Hematopoietic multipotent progenitor cell treated with erythropoietin and hydrocortisone succinate and interleukin-3 and kit ligand, for 17 days (in vitro differentiated cells): Measurements from ENCODE around the gene SYTL2.

Experiments
- DNase-seq: peaks from one replicate; pipeline ENCODE4 v3.0.0-alpha.2; 2015; ENCODE audit warnings: low spot score

The SYTL2 gene

DNA sequence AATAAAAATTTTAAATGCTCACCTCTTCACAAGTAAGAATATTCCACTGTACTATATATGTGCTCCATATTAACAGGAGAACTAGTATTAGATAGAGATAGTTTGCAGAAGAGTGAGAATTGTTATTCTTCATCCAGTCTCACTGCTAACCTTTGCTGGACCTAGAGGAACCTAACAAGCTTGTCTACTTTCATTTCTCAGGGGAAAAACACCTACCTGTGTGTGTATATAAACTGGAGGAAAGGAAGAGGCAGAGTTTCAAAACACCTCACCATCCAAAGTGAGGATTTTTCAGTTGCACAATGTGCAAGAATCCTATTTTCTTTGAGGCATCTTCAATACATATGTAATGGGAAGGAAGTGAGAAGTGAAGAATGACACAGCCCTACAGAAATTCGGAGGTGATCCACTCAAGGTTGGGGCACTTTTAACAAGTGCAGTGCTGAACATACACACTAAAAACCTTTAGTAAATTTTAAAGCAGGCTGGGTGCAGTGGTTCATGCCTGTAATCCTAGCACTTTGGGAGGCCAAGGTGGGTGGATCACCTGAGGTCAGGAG is 52.4 kb downstream of the SYTL2 start:
- no peak for DNase-seq

DNA sequence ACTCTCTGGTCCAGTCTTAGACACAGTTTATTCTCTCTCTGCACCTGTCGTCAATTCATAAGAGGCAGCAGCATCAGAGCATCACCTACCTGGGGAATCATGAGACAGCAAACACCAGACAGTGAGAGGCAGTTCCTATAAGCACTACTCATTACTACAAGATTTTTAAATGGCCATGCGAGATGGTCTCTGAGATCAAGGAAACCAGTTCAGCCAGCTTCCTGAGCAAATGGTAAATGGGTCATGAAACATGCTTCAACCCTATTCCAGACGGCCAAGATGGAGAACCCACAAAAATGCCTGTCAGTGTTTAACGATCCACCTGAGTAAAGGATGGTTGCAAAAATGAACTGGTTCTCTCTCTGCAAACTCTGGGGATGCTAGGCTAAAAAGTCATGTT is 52.9 kb downstream of the SYTL2 start:
- DNase-seq = no peak

DNA sequence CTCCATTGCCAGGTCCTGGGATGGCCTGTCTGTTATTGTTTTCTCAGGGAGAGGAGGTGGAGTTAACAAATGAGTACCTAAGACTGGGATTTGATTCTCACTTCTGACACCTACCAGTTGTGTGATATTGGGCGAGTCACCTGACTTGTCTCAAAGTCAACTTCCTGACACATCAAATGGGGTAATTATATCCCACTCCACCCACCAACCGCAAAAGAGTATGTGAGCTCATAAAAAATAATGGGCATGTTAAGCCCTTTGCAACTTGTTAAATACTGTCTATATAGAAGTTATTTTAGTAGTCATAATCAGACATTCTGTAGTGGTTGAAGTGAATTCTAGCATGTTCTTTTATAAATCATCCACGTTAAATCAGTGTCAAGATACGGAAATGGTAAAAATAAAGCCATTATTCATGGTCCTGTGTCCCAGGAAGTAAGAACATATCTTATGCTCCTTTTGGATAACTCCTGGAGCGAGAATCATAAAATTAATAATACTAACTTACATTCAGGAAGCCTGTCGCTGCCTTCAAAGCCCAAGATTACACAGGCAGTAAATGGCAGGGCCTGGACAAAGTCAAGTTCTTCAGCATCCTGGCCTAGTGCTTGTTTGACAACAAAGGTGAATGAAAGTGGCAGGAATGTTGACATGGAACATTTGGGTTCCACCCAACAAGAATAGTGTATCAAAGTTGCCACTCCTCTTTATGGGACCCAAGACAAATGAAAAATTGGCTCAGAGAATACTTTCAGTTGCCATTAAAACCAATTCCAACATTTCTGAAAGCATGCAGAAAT is 54.3 kb downstream of the SYTL2 start:
- no peak for DNase-seq

DNA sequence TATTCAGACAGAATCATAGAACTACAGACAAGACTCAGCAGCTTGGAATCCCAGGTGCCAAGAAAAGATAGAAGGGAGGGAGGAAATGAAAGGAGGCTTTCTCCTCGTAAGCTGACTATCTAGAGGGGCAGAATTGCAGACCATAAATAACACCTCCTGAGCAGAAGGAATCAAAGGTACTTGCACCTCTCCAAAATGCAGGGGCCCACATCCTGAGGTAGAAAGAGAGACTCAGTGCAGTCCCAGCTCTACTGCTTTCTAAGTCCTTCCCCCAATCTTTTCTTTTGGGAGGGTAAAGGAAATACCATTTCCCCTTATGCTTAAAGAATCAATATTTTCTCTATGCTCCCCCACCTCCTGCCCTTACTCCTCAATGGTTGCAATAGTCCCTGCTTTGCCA is 55.2 kb downstream of the SYTL2 start:
- DNase-seq = no peak

DNA sequence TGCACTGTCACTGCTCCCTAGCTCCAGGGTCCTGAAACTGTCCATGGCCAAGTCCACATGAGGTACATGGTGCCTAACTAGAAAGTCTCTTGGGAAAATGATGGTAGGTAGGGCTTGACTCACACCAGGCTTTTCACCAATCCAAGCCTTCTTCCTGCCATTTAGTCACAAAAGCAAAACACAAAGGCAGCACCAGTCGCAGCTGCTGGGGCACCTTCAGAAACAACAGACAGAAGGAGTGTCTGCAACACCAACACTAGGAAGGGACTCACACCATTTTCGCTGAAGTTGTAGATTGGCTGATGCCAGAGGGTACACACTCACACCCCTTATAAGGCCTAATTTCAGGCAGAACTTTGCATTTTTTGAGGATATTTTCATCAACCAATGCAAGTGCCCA is 55.7 kb downstream of the SYTL2 start:
- no peak for DNase-seq

DNA sequence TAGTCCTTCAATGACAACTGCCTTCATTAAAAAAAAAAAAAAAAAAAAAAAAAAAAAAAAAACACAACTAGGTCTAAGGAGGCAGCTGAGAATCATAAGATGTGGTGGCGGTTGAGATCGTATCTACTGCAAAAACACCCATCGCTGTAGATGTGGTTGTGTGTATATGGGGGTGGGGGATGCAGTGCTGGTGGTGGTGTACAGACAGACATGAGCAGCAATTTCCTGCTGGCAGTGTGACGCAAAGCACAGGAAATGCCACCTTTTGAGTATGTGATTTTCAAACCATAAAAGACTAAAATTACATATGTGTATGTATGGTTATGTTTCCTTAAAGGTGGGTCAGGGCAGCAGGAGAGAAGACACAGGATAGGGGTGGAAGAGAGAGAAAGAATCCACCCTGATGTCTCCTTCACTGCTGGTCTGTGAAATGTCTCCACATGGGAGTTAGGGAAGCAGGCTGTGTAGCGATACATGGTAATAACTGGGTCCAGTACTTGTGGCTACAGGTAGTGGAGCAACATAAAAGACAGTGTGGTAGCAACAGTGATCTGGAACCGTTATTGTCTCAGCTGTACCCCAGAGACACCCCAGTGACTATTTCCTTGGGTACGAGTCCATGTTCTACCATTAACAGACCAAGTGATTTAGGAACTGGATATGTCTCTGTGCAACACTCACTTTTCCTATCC is 57.9 kb downstream of the SYTL2 start:
- DNase-seq = no peak

DNA sequence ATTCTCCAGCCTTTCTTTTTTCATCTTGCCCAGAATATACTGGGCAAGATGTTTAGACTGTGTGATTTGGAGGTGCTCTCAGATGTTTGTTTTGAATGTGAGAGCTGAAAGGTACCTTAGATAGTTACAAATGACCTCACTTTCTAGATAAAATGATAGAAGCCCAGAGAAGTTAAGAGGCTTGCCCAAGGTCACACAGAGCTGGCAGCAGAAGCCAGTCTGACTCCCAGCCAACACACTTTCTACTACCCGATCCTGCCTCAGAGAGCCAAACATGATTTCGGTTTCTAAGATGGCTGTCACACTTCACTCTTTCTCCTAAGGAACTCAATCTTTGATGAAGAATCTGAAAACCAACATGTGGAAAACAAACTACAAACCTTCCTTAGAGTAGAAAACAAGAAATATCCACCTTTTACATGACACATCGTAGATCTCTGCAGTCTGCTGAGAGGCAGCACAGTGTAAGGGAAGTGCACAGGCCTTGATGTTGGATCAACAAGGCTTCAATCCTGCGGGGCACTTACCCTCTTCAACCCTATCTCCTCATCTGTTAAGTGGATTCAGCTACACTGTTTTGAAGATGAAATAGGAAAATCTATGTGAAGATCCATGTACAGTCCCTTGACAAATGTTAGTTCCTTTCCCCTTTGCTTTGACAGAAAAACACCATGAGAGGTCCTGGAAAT is 58.6 kb downstream of the SYTL2 start:
- no peak for DNase-seq

DNA sequence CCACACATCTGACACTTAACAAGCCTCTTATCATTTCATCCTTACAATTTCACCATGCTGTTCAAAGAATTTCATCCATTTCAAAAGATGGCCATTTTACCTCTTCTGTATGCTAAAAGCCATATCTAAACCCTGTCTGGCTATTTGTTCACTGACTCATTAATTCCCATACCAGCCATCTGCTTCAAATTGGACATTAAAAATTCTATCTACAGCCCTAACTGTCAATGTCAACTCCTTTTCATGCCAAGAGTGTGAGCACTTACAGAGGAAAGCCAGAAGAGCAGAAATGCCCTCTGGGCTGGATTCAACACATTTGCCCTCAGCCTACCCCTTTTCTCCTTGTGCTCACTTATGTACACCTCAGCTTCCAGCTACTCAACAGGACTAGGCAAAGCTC is 59.2 kb downstream of the SYTL2 start:
- no peak for DNase-seq

DNA sequence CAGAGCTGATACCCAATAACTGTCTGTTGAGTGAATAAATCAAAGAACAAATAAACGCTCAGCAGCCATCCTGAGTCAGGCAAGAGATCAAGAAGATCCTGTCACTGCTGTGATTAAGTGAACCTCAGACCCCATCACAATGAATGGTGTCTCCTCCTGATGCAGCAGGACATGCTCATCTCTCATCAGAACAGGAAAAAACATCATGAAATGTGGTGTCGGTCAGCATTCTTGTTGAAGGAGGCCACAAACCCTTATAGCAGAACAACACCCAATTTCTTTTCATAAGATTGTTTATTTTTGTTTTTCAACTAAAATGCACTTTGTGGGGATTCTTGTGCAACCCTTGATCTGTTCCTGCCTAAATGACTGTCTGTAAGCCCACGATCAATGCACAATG is 60.3 kb downstream of the SYTL2 start:
- no peak for DNase-seq

DNA sequence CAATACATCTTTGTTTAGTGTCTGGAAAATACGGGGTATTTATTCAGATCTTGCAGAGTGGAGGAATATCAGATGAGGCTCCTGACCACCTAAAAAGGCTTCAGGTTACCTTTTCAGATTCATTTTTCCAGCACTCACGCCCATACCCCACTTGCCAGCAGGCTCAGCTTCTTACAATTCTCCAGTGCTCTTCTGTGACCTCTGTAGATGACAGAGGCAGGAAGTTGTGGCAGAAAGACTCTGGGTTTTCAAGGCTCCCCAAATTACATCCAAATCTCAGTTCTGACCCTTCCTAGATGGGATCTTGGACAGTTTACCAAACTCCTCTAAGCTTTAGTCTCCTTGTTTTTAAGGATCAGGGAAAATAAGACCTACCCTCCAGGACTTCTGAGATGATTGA is 61.1 kb downstream of the SYTL2 start:
- DNase-seq = no peak

DNA sequence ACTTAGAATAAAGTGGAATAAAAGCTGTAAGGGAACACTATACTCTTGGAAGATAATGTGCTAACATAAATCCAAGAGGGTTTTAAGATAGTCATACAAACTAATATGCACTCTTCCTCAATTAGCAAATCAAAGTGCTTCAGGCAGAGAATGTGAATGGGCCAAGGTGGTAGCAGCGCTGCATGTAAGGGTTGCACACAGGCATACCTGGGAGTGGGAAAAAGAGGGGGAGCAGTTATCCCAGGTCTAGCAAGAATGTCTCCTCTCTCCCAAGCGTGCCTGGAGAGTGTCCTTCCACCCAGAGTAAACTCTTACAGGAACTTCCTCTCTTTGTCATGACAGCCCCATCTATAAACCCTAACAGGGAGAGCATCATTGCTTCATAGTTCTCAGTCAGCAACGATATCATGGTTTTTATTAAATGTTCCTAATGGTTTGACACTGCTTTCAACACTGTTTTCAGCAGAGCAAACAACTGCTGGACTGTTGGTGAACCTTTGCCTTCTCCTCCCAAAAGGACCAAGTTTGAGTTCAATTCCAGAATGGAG is 61.6 kb downstream of the SYTL2 start:
- no peak for DNase-seq

DNA sequence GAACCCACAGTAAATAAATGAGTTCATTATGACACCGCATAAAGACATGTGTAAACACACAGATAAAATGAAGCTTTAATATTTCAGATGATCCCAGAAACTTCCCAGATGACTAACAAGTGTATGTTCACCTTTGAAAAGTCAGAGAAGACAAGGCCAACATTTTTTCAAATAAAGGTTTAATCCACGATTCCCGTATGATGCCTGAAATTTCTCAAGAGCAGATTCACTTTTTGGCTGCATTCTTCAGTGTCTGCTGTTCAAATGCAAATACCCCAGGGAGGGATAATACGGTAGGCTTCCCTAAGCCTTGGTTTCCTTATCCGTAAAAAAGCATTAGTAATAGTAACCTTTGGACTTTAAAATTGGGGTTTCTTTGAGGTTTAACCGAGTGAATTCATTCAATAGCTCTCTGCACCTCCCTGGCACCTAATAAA is 62.5 kb downstream of the SYTL2 start:
- no peak for DNase-seq

DNA sequence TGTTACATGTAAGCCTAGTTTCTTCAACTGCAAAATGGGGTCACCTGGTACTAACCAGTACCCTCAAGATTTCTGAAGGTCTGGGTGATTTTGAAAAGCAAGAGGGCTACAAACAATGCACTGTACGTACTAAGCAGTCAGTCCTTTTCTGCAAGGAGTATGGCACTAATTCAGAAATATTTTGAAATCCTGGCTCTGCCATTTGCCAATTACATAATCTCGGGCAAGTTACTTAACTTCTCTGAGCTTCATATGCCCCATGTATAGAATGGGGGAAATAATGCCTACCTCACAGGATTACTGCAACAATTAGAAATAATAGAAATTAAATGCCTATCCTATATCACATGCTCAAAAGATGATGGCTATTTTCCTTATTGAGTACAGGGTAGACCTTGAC is 64.3 kb downstream of the SYTL2 start:
- no peak for DNase-seq

DNA sequence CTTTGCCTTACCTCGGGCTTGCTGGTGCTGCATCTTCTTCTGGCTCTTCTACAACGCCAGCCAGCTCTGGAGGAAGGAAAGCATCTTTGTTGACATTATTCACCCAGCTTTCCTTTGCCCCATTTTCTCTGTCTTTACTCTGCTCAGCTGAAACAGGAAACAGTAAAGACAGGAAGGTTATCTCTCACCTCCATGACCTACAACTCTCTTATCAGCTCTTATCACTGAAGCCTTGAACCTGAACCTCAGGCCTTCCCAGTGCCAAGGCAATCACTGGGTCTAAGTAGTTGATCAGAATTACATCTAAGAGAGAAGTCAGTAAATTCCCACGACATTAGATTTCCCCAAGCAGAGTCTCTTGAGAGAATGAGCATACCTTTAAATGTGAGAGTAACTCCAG is 65.3 kb downstream of the SYTL2 start:
- no peak for DNase-seq

DNA sequence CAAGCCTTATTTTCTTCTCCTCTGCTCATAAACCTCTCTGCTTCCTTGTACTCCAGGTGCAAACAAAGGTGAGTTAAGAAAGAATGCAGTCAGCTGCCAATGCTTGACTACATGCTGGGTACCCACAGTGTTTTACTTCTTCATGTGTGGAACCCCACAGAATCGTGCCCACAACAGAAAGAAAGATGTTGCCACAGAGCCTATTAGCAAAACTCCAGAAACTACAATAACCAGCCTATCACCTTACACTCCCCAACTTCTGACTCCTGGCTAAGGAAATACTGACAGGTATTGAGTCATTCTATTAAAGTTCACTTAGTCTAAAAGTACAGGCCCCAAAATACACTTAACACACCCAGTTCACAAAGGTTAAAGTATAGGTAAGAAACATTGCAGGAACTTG is 68.1 kb downstream of the SYTL2 start:
- DNase-seq = no peak

DNA sequence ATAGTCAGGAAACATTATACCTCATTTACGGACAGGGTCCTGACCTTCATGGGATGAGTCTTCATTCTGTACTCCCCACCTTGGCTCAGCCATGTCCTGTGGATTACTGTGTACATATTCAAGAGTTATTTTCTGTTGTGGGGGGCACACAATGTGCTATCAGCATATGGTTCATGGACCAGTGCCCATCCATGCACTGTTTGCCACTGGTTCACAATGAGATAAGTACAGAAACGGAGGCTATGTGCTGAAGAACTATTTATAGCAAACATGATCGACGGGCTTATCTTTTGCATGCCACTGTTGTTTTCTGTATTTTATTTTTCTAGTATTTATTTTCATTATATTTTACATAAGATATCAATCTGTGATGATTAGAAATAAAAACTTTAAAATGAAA is 68.6 kb downstream of the SYTL2 start:
- DNase-seq = no peak

DNA sequence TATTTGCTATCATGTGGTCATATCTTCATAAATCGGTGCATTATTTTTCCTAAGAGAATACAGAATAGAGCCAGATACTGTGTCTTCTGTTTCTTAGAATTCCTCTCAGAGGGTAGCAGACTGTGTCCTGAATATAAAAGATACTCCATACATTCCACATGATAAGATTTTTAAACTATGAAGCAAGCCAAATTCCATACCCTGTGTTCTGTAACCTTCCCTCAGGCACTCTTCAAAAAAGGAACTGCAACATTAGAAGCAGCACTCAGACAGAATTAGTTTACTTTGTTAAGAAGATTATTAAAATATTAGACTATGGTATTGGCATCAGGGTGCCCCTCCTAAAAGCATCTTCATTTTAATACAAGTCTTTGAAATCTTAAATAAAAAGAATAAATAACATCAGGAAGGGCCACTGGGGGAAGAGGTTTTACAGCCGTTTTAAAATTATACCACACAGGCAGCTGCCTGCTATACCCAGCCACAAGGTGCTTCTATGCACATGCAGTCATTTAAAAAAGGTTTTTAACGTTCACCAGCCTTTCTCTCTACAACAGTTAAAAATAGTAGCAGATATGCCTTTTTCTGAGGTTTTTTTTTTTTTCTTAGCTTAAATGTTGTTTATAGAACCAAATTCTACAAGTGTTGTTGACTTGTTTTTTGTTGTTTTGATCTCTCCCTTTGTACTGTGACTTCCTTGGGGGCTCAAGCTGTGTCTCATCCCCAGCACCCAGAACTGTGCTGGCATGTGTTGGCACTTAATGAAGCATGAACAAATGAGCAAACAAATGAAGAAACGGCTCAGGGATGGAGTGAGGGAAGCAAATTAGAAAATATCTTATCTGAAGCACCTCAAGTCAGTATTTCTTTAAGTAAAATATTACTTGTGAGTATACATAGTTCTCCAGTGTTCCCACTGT is 70.2 kb downstream of the SYTL2 start:
- DNase-seq = no peak

DNA sequence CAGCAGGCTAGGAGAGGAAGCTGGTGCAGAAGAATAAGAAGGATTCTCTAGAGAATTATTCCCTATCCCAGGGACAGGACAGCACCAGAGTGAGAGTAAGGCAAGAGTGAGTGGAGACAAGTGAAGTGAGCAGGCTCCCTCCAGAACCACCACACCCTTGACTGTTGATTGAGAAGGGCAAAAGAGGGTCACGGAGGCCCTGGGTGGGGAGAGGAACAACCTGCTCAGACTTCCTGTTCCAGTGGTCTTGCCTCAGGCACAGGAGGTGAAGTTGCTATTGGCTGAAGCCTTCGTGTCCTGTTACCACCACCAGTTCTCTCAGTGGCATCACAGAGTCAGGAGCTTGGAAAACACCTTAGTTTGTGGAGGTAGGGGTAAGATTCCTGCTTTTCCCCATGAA is 73.2 kb downstream of the SYTL2 start:
- DNase-seq = no peak

DNA sequence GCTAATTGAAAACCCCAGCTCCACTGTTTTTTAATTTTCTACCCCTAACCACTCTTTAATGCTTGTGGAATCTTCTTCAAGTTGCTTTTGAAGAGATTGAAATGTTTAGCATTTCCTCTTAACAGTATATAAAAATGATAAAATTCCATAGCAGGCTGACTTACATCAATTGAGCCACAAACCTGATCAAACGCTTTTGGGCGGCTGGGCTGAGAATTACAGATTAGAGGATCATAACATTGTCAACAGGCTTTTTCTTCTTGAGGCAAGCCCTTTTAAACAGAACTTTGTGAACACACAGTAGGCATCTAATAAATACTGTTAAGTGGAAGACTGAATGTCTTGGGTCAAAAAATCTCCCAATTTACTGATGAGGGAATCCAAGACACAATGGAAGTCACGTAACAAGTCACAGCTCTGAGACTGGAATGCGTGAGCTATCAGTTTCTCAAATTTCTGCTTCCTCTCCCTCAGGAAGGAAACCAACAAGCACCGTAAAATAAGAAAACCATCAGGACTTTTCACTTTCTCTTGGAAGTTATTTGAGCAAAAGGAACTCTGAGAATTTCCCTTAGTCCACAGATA is 75.0 kb downstream of the SYTL2 start:
- no peak for DNase-seq

DNA sequence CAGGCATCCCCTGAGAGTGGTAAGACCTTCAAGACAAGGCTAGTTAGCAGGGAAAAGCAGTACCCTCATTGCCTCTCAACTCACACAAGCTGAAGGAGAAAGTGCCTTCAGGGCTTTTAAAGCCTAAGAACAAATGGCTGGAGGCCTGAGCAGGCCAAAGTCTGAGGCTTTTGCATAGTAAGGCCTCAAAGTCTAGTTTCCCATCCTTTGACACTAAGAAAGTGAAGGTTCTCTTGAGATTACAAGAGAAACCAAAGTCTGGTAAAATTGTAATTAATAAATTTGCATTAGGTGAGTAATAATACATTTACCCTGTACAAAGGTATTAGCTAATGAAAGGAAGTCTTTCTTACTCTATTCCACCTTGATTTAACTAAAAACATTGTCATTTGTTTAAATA is 78.0 kb downstream of the SYTL2 start:
- no peak for DNase-seq

DNA sequence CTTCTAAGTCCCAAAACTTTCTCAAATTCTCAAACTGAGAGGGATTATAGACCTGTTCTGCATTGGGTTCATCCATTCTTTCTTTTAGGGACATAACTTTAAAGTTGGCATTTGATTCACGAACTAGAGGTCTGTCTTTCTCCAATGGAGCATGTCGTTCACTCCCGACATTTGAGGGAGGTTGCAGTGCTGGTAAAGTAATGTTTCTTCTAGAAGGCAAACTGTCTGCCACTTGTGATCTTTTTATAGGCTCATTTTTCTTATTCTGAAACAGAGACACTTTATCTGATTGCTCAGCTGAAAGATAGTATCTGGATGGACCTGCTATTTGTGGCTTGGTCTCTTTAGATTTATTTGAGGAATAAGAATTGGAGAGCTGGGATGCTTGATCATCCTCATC is 84.6 kb downstream of the SYTL2 start:
- no peak for DNase-seq
